GM23338 (cell line): ENCODE data around the gene SIRT7.
"Not testable (repeated sequence)": the region's sequence is repeated elsewhere in the genome, so short reads cannot be mapped to it uniquely, and the experiment has no call there.

Experiments used
- CREB1 ChIP-seq: fragments of 250-450 bp; sonication (Bioruptor Pico); IDR thresholded peaks from 2 replicates; pipeline ENCODE4 v1.5.0; 2020; ENCODE audit warnings: low read depth, mild to moderate bottlenecking, moderate library complexity
- EZH2 ChIP-seq: fragments of 200-600 bp; sonication (generic); IDR thresholded peaks from one replicate; pipeline ENCODE4 v1.8.0; 2017; ENCODE audit warnings: antibody characterized with exemption, mild to moderate bottlenecking, low read depth; ENCODE audit not compliant: unreplicated experiment
- EZH2phosphoT487 ChIP-seq: fragments of 200-600 bp; sonication (generic); IDR thresholded peaks from one replicate; pipeline ENCODE4 v1.8.1; 2018; ENCODE audit warnings: antibody characterized with exemption; ENCODE audit not compliant: unreplicated experiment
- JUNB ChIP-seq: IDR thresholded peaks from one replicate; pipeline ENCODE4 v1.6.1; 2016; ENCODE audit warnings: antibody characterized with exemption; ENCODE audit not compliant: unreplicated experiment
- NANOG ChIP-seq: IDR thresholded peaks from 2 replicates; pipeline ENCODE4 v1.6.1; 2016; ENCODE audit warnings: antibody characterized with exemption, borderline replicate concordance
- POLR2AphosphoS5 ChIP-seq: IDR thresholded peaks from 2 replicates; pipeline ENCODE4 v1.6.1; 2016; ENCODE audit warnings: antibody characterized with exemption, low read depth
- STAT1 ChIP-seq: IDR thresholded peaks from one replicate; pipeline ENCODE4 v1.6.1; 2016; ENCODE audit warnings: antibody characterized with exemption; ENCODE audit not compliant: unreplicated experiment
- ZNF114 ChIP-seq: fragments of 250-450 bp; sonication (Bioruptor Pico); IDR thresholded peaks from 2 replicates; pipeline ENCODE4 v1.5.0; 2020; ENCODE audit warnings: mild to moderate bottlenecking, moderate library complexity
- ZNF331 ChIP-seq: fragments of 250-450 bp; sonication (Bioruptor Pico); IDR thresholded peaks from 2 replicates; pipeline ENCODE4 v1.5.0; 2020; ENCODE audit warnings: low read depth, mild to moderate bottlenecking, moderate library complexity
- TF ChIP-seq, protein P1 (sequence below), 2 experiments: fragments of 200-600 bp in 1 of 2; sonication (generic) in 1 of 2; conservative IDR thresholded peaks; 2 replicates each; pipeline versions ENCODE4 v1.5.1 to v1.6.1; 2016 to 2017; ENCODE audit warnings: antibody characterized with exemption in 2 of 2, low read depth in 2 of 2, mild to moderate bottlenecking in 2 of 2, moderate library complexity in 1 of 2
- TF ChIP-seq, protein P2 (sequence below): IDR thresholded peaks from one replicate; pipeline ENCODE4 v1.6.1; 2018; ENCODE audit warnings: antibody characterized with exemption; ENCODE audit not compliant: unreplicated experiment
- TF ChIP-seq, protein P3 (sequence below): IDR thresholded peaks from 2 replicates; pipeline ENCODE4 v1.6.1; 2016; ENCODE audit warnings: antibody characterized with exemption
- TF ChIP-seq, protein P4 (sequence below): fragments of 250-450 bp; sonication (Bioruptor Pico); IDR thresholded peaks from 2 replicates; pipeline ENCODE4 v1.5.0; 2020; ENCODE audit warnings: mild to moderate bottlenecking, moderate library complexity

GRCh38 chr17:81918333-81918669 lies 325 bp upstream of the SIRT7 start:
- TF ChIP-seq, protein P1, sequence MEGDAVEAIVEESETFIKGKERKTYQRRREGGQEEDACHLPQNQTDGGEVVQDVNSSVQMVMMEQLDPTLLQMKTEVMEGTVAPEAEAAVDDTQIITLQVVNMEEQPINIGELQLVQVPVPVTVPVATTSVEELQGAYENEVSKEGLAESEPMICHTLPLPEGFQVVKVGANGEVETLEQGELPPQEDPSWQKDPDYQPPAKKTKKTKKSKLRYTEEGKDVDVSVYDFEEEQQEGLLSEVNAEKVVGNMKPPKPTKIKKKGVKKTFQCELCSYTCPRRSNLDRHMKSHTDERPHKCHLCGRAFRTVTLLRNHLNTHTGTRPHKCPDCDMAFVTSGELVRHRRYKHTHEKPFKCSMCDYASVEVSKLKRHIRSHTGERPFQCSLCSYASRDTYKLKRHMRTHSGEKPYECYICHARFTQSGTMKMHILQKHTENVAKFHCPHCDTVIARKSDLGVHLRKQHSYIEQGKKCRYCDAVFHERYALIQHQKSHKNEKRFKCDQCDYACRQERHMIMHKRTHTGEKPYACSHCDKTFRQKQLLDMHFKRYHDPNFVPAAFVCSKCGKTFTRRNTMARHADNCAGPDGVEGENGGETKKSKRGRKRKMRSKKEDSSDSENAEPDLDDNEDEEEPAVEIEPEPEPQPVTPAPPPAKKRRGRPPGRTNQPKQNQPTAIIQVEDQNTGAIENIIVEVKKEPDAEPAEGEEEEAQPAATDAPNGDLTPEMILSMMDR (conservative IDR thresholded peaks at IDR 0.05; ENCODE audit: low read depth in 2 of 2), result not testable (repeated sequence)
- TF ChIP-seq, protein P2, sequence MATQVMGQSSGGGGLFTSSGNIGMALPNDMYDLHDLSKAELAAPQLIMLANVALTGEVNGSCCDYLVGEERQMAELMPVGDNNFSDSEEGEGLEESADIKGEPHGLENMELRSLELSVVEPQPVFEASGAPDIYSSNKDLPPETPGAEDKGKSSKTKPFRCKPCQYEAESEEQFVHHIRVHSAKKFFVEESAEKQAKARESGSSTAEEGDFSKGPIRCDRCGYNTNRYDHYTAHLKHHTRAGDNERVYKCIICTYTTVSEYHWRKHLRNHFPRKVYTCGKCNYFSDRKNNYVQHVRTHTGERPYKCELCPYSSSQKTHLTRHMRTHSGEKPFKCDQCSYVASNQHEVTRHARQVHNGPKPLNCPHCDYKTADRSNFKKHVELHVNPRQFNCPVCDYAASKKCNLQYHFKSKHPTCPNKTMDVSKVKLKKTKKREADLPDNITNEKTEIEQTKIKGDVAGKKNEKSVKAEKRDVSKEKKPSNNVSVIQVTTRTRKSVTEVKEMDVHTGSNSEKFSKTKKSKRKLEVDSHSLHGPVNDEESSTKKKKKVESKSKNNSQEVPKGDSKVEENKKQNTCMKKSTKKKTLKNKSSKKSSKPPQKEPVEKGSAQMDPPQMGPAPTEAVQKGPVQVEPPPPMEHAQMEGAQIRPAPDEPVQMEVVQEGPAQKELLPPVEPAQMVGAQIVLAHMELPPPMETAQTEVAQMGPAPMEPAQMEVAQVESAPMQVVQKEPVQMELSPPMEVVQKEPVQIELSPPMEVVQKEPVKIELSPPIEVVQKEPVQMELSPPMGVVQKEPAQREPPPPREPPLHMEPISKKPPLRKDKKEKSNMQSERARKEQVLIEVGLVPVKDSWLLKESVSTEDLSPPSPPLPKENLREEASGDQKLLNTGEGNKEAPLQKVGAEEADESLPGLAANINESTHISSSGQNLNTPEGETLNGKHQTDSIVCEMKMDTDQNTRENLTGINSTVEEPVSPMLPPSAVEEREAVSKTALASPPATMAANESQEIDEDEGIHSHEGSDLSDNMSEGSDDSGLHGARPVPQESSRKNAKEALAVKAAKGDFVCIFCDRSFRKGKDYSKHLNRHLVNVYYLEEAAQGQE, result not testable (repeated sequence)
- TF ChIP-seq EZH2; JUNB; POLR2AphosphoS5; CREB1 (CRISPR knock-in tag); EZH2phosphoT487; STAT1; ZNF331; NANOG; ZNF114: not testable (repeated sequence)
- TF ChIP-seq, protein P3, sequence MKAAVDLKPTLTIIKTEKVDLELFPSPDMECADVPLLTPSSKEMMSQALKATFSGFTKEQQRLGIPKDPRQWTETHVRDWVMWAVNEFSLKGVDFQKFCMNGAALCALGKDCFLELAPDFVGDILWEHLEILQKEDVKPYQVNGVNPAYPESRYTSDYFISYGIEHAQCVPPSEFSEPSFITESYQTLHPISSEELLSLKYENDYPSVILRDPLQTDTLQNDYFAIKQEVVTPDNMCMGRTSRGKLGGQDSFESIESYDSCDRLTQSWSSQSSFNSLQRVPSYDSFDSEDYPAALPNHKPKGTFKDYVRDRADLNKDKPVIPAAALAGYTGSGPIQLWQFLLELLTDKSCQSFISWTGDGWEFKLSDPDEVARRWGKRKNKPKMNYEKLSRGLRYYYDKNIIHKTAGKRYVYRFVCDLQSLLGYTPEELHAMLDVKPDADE, result not testable (repeated sequence)
- TF ChIP-seq, protein P4, sequence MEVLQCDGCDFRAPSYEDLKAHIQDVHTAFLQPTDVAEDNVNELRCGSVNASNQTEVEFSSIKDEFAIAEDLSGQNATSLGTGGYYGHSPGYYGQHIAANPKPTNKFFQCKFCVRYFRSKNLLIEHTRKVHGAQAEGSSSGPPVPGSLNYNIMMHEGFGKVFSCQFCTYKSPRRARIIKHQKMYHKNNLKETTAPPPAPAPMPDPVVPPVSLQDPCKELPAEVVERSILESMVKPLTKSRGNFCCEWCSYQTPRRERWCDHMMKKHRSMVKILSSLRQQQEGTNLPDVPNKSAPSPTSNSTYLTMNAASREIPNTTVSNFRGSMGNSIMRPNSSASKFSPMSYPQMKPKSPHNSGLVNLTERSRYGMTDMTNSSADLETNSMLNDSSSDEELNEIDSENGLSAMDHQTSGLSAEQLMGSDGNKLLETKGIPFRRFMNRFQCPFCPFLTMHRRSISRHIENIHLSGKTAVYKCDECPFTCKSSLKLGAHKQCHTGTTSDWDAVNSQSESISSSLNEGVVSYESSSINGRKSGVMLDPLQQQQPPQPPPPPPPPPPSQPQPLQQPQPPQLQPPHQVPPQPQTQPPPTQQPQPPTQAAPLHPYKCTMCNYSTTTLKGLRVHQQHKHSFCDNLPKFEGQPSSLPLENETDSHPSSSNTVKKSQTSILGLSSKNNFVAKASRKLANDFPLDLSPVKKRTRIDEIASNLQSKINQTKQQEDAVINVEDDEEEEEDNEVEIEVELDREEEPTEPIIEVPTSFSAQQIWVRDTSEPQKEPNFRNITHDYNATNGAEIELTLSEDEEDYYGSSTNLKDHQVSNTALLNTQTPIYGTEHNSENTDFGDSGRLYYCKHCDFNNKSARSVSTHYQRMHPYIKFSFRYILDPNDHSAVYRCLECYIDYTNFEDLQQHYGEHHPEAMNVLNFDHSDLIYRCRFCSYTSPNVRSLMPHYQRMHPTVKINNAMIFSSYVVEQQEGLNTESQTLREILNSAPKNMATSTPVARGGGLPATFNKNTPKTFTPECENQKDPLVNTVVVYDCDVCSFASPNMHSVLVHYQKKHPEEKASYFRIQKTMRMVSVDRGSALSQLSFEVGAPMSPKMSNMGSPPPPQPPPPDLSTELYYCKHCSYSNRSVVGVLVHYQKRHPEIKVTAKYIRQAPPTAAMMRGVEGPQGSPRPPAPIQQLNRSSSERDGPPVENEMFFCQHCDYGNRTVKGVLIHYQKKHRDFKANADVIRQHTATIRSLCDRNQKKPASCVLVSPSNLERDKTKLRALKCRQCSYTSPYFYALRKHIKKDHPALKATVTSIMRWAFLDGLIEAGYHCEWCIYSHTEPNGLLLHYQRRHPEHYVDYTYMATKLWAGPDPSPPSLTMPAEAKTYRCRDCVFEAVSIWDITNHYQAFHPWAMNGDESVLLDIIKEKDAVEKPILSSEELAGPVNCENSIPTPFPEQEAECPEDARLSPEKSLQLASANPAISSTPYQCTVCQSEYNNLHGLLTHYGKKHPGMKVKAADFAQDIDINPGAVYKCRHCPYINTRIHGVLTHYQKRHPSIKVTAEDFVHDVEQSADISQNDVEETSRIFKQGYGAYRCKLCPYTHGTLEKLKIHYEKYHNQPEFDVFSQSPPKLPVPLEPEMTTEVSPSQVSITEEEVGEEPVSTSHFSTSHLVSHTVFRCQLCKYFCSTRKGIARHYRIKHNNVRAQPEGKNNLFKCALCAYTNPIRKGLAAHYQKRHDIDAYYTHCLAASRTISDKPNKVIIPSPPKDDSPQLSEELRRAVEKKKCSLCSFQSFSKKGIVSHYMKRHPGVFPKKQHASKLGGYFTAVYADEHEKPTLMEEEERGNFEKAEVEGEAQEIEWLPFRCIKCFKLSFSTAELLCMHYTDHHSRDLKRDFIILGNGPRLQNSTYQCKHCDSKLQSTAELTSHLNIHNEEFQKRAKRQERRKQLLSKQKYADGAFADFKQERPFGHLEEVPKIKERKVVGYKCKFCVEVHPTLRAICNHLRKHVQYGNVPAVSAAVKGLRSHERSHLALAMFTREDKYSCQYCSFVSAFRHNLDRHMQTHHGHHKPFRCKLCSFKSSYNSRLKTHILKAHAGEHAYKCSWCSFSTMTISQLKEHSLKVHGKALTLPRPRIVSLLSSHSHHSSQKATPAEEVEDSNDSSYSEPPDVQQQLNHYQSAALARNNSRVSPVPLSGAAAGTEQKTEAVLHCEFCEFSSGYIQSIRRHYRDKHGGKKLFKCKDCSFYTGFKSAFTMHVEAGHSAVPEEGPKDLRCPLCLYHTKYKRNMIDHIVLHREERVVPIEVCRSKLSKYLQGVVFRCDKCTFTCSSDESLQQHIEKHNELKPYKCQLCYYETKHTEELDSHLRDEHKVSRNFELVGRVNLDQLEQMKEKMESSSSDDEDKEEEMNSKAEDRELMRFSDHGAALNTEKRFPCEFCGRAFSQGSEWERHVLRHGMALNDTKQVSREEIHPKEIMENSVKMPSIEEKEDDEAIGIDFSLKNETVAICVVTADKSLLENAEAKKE (CRISPR knock-in tag), result not testable (repeated sequence)
